GM18519 (cell line): ENCODE results near the gene PARVA.

Source experiments
- ATAC-seq: cut with Tn5 transposase; IDR thresholded peaks from one replicate; pipeline ENCODE4 v1.9.1; 2021; ENCODE audit warnings: mild to moderate bottlenecking, moderate library complexity; ENCODE audit not compliant: unreplicated experiment, low FRiP score

The PARVA gene

GRCh38 chr11:12429155-12429554, 51.8 kb downstream of the PARVA start:
- no peak for ATAC-seq

GRCh38 chr11:12430351-12430750, 53.0 kb downstream of the PARVA start:
- no peak for ATAC-seq

DNA sequence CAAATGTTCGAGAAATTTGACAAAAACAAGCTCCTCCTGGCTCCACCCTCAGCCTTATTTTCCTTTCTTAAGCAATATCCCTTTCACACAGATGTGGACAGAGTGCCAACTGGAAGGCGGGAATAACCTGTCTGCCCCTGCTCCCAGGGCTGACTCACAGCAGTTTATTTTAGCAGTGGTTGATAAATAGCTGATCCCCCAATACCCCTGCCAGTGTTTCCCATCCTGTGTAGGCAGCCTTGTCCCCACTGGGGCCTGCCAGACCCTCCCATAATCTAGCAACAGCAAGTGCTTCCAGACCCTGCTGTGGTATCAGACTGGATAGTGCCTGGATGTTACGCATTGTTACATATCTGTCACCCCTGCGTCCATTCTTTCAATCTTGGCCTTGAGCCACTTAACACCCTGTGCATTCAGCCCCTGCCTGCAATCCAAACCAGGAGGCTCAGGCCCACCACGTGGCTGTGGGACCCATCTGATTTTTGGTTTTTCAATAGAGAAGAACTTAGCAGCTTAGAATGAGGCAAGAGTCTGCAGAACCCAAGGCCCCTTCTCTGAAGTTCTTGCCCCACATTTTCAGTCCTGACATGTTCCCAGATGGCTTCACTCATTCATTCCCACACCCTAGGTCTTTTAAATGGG, 53.7 kb downstream of the PARVA start:
- no peak for ATAC-seq

- ATAC-seq, result no peak
These were observed 55.1 kb downstream of the PARVA start for GRCh38 chr11:12432507-12432906.

- no peak for ATAC-seq
These were observed 55.8 kb downstream of the PARVA start for GRCh38 chr11:12433121-12433520.

- ATAC-seq, result no peak
These were observed 56.4 kb downstream of the PARVA start for GRCh38 chr11:12433571-12434324.

- no peak for ATAC-seq
These were observed 56.9 kb downstream of the PARVA start for GRCh38 chr11:12434325-12434654.

- ATAC-seq, result no peak
These were observed 57.9 kb downstream of the PARVA start for GRCh38 chr11:12435264-12435663.

DNA sequence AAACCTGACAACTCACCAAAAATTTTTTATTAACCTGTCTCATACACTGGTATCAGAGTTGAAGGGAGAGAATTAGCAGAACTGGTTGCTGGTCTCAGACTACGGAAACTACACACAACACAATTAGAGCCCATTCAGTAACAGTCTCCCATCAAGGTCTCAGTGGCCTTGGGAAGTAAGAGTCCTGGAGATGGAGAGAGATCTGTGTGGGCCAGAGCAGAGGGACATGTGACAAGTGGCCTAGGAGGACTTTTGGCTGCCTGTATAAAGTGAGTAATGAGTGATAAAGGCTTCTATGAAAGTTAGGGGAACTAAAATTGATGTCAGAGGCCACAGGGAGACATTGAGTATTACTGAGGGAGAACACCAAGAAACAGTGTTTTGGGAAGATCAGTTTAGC, 58.9 kb downstream of the PARVA start:
- no peak for ATAC-seq

DNA sequence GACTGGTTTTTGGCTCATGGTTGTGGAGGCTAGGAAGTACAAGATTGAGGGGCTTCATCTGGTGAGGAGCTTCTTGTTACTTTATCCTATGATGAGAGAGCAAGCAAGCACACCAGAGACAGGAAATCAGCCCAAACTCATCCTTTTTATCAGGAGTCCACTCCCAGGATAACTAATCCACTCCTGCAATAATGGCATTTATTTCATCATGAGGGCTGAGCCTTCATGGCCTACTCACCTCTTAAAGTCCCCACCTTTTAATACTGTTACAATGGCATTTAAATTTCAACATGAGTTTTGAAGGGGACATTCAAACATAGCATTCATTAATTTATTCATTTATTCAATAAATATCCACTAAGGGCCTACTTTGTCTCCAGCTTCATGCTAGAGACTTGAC, 60.9 kb downstream of the PARVA start:
- ATAC-seq, result no peak

GRCh38 chr11:12439615-12440014, 62.2 kb downstream of the PARVA start:
- ATAC-seq, result no peak

- no peak for ATAC-seq
These were observed 63.2 kb downstream of the PARVA start for GRCh38 chr11:12440565-12440964.

- no peak for ATAC-seq
These were observed 64.0 kb downstream of the PARVA start for GRCh38 chr11:12441231-12441861.

DNA sequence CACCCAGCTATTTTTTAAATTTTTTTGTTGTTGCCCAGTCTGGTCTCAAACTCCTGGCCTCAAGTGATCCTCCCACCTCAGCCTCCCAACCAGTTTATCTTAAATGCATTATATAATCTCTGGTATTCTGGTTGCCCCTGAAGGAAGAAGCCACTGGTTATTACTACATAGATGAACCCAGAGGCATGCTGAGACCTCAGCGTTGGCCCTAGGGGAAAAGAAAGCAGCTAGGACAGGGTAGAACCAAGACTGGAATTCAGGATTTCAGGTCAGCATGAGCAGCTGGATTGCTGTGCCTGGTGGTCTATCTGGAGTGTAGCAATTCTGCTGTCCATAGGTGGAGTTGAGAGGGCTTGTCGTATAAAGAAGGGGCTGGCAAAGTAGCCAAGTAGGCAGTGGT, 67.2 kb downstream of the PARVA start:
- ATAC-seq, result no peak

- ATAC-seq, result no peak
These were observed 67.6 kb downstream of the PARVA start for GRCh38 chr11:12445001-12445400.

GRCh38 chr11:12446863-12447262, 69.5 kb downstream of the PARVA start:
- ATAC-seq, result no peak

DNA sequence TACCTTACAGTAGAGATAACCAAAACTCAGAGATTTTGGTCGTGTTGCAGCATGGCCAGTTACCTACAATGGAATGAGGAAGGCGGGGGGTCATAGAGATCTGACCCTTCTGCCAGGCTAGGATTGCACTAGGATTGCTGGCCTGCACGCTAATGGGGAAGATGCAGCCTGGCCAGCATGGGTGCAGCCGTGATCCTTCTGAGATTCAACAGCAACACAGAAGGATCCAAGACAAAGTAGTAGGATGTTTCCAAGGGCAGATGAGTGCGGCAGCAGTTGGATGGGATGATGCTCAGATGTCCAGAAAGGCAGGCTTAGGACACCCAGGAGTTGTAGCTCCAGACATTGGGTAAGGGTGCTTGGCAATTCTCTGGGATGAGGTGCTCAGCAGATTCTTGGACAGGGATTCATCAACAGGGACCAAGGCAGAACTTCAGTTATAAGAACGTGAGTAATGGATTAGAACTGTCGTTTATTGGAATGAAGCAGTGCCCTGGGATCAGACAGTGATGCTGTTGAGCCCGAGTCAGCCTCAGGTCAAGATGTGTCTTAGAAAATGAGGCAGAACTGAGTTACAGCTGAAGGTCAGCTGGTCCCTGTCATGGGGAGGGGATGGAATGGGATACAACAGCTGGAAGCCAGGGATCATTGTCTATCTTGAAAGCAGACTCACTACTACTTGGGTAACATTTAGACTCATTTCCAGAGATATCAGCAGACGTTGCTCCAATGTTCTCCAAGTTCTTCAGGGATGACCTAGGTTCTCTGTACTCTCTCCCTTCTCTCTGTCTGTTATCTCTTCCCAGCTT, 71.0 kb downstream of the PARVA start:
- no peak for ATAC-seq

DNA sequence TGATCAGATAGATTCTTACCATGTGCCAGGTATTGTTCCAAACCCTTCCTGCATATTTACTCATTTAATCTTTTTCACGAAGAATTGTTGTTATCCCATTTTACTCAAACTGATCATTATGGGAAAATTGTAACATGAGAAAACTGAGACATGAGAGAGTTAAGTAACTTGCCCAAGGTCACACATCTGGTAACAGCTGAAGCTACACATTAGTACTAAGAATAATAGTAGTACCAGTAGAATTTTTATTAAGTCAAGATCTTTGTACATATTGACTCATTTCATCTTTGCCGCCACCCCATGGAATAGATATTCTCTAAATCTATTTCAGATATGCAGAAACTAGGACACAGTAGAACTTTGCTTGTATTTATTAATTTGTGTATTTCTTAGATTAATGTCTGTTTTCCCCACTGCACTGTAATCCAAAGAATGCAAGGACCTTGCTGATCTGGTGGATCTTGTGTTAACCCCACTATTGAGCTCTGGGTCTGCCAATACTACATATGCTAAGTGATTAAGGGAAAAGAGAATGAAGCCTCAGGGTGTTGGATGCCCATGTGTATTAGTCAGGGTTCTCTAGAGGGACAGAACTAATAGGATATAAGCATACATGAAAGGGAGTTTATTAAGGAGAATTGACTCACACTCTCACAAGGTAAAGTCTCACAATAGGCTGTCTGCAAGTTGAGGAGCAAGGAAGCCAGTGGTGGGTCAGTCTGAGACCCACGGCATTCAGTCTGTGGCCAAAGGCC, 72.8 kb downstream of the PARVA start:
- ATAC-seq, result no peak

GRCh38 chr11:12451179-12451814, 73.9 kb downstream of the PARVA start:
- ATAC-seq, result no peak

GRCh38 chr11:12453243-12453642, 75.9 kb downstream of the PARVA start:
- ATAC-seq, result no peak
